H1 (cell line): ENCODE results near the gene RFX2. TPM values are rescaled to one million over a fixed set of nuclear protein-coding genes. Genes with fewer than 3 reads are reported as not detected.

ENCODE experiments used
- CTCF ChIA-PET: fragments of 300-600 bp; sonication (Branson Sonifier 250); formaldehyde crosslinking; loops from one replicate; lab custom pipeline; 2021; ENCODE audit not compliant: partially characterized antibody; lab: Charles Lee
- POLR2A ChIA-PET: fragments of 300-600 bp; sonication (Branson Sonifier 250); formaldehyde crosslinking; loops from one replicate; lab custom pipeline; 2021; ENCODE audit warnings: inconsistent platforms; ENCODE audit not compliant: partially characterized antibody; lab: Charles Lee
- DNase-seq, 2 experiments: peaks; one replicate each; pipeline versions ENCODE4 v3.0.0 to v3.0.0-alpha.2; 2010 to 2022; ENCODE audit warnings: low spot score in 2 of 2, low read depth in 1 of 2, mixed read lengths in 1 of 2
- FAIRE-seq: peaks from 2 replicates; lab custom pipeline; 2011; peaks lifted over from hg19 to GRCh38; lab: Jason Lieb, UNC
- H2AFZ ChIP-seq: 2 replicates; pipeline ENCODE4 v1.8.1; 2012; ENCODE audit warnings: low read length, inconsistent platforms
- H2AK5ac ChIP-seq: 2 replicates; pipeline ENCODE4 v1.6.1; 2013; ENCODE audit warnings: low read depth, low read length
- H2BK120ac ChIP-seq: replicated peaks from 2 replicates; pipeline ENCODE3; 2013; ENCODE audit warnings: low read depth, low read length, inconsistent platforms
- H2BK12ac ChIP-seq: 2 replicates; pipeline ENCODE4 v1.6.1; 2013; ENCODE audit warnings: low read depth, low read length
- H2BK15ac ChIP-seq: 2 replicates; pipeline ENCODE4 v1.6.1; 2013; ENCODE audit warnings: low read length
- H2BK20ac ChIP-seq: 2 replicates; pipeline ENCODE4 v1.6.1; 2013; ENCODE audit warnings: low read length
- H2BK5ac ChIP-seq: 2 replicates; pipeline ENCODE4 v1.6.1; 2013; ENCODE audit warnings: low read depth, low read length
- H3K14ac ChIP-seq: 2 replicates; pipeline ENCODE4 v1.6.1; 2013; ENCODE audit warnings: inconsistent platforms; ENCODE audit not compliant: insufficient read length
- H3K18ac ChIP-seq: 2 replicates; pipeline ENCODE4 v1.6.1; 2013; ENCODE audit warnings: low read length; ENCODE audit errors: extremely low read depth
- H3K23ac ChIP-seq: 2 replicates; pipeline ENCODE4 v1.6.1; 2013; ENCODE audit warnings: inconsistent platforms; ENCODE audit not compliant: insufficient read length
- H3K23me2 ChIP-seq: 2 replicates; pipeline ENCODE4 v1.6.1; 2013; ENCODE audit warnings: low read depth, low read length
- H3K27ac ChIP-seq: 2 replicates; pipeline ENCODE4 v1.6.1; 2011; ENCODE audit warnings: low read depth, low read length, inconsistent platforms
- H3K27me3 ChIP-seq, 4 experiments: replicated peaks in 1 of 4; 1 replicate in 1 of 4; 2 replicates in 3 of 4; pipeline versions ENCODE4 v1.6.1 to v1.8.1; 2011 to 2013; ENCODE audit warnings: low read length in 3 of 4, mild to moderate bottlenecking in 3 of 4, inconsistent platforms in 2 of 4, mixed read lengths in 2 of 4, moderate library complexity in 1 of 4; ENCODE audit not compliant: control insufficient read depth in 3 of 4, insufficient read depth in 3 of 4; ENCODE audit errors: extremely low read depth in 1 of 4
- H3K36me3 ChIP-seq, 4 experiments: 2 replicates each; pipeline versions ENCODE4 v1.6.1 to v1.8.1; 2011 to 2013; ENCODE audit warnings: mild to moderate bottlenecking in 4 of 4, low read length in 3 of 4, moderate library complexity in 2 of 4, control low read depth in 1 of 4, inconsistent platforms in 1 of 4; ENCODE audit not compliant: insufficient read depth in 4 of 4, control insufficient read depth in 2 of 4
- H3K4ac ChIP-seq: replicated peaks from 2 replicates; pipeline ENCODE3; 2013; ENCODE audit warnings: low read length, low read depth, mixed read lengths, inconsistent platforms; ENCODE audit not compliant: insufficient read length
- H3K4me1 ChIP-seq, 4 experiments: replicated peaks in 1 of 4; 1 replicate in 1 of 4; 2 replicates in 3 of 4; pipeline versions ENCODE4 v1.6.1 to v1.8.1; 2011 to 2013; ENCODE audit warnings: low read length in 3 of 4, inconsistent platforms in 2 of 4, mixed read lengths in 1 of 4; ENCODE audit not compliant: insufficient read depth in 4 of 4, control insufficient read depth in 3 of 4
- H3K4me2 ChIP-seq, 2 experiments: 2 replicates each; pipeline versions ENCODE4 v1.6.1 to v1.8.1; 2011 to 2013; ENCODE audit warnings: low read depth in 2 of 2, low read length in 2 of 2, control low read depth in 1 of 2, inconsistent platforms in 1 of 2, mild to moderate bottlenecking in 1 of 2; ENCODE audit not compliant: insufficient read depth in 1 of 2
- H3K4me3 ChIP-seq, 4 experiments: fragments of 200-600, 300-600 bp in 1 of 4; sonication (generic), shearing (Covaris generic), sonication (Bioruptor Twin) in 1 of 4; 2 replicates each; pipeline versions ENCODE4 v1.5.1 to v1.8.1; 2011 to 2016; ENCODE audit warnings: low read length in 4 of 4, low read depth in 3 of 4, control low read depth in 2 of 4, inconsistent platforms in 2 of 4, mild to moderate bottlenecking in 2 of 4, mixed read lengths in 1 of 4, moderate library complexity in 1 of 4; ENCODE audit not compliant: insufficient read depth in 2 of 4; ENCODE audit errors: extremely low read depth in 1 of 4
- H3K56ac ChIP-seq: replicated peaks from 2 replicates; pipeline ENCODE3; 2013; ENCODE audit warnings: low read depth, mild to moderate bottlenecking, mixed read lengths, low read length, inconsistent platforms; ENCODE audit not compliant: insufficient read length
- H3K79me1 ChIP-seq: 2 replicates; pipeline ENCODE4 v1.6.1; 2013; ENCODE audit warnings: low read depth, low read length, control low read depth
- H3K79me2 ChIP-seq, 2 experiments: 2 replicates each; pipeline versions ENCODE4 v1.6.1 to v1.8.1; 2012 to 2013; ENCODE audit warnings: low read length in 2 of 2, mild to moderate bottlenecking in 2 of 2, inconsistent platforms in 1 of 2; ENCODE audit not compliant: insufficient read depth in 2 of 2, control insufficient read depth in 1 of 2
- H3K9ac ChIP-seq, 4 experiments: replicated peaks in 1 of 4; 1 replicate in 1 of 4; 2 replicates in 3 of 4; pipeline versions ENCODE4 v1.6.1 to v1.8.1; 2011 to 2013; ENCODE audit warnings: low read depth in 3 of 4, low read length in 3 of 4, control low read depth in 2 of 4, mild to moderate bottlenecking in 2 of 4, moderate library complexity in 2 of 4, inconsistent platforms in 1 of 4; ENCODE audit errors: extremely low read depth in 1 of 4
- H3K9me3 ChIP-seq, 2 experiments: 2 replicates each; pipeline versions ENCODE4 v1.6.1 to v1.8.1; 2012 to 2013; ENCODE audit warnings: mild to moderate bottlenecking in 2 of 2, moderate library complexity in 2 of 2, control low read depth in 1 of 2, inconsistent platforms in 1 of 2, low read depth in 1 of 2, low read length in 1 of 2, mixed read lengths in 1 of 2; ENCODE audit not compliant: insufficient read depth in 2 of 2
- H4K20me1 ChIP-seq, 2 experiments: replicated peaks in 1 of 2; 2 replicates each; pipeline versions ENCODE3 to v1.8.1; 2011 to 2013; ENCODE audit warnings: inconsistent platforms in 2 of 2, low read length in 2 of 2, mild to moderate bottlenecking in 1 of 2; ENCODE audit not compliant: insufficient read depth in 2 of 2, control insufficient read depth in 1 of 2
- H4K5ac ChIP-seq: 2 replicates; pipeline ENCODE4 v1.6.1; 2013; ENCODE audit warnings: low read length, low read depth, mixed read lengths, inconsistent platforms; ENCODE audit not compliant: insufficient read length
- H4K8ac ChIP-seq: 2 replicates; pipeline ENCODE4 v1.8.0; 2013; ENCODE audit warnings: mild to moderate bottlenecking, moderate library complexity, low read length, inconsistent platforms; ENCODE audit not compliant: insufficient read depth; ENCODE audit errors: extremely low read depth
- H4K91ac ChIP-seq: replicated peaks from 2 replicates; pipeline ENCODE3; 2013; ENCODE audit warnings: low read length, mixed read lengths, inconsistent platforms; ENCODE audit not compliant: insufficient read length
- CHD1 ChIP-seq: IDR thresholded peaks from 2 replicates; pipeline ENCODE4 v1.6.1; 2012; ENCODE audit warnings: low read depth, low read length, improper control_type of control experiment
- CTBP2 ChIP-seq: IDR thresholded peaks from 2 replicates; pipeline ENCODE4 v1.7.0; 2011; ENCODE audit warnings: borderline replicate concordance, mild to moderate bottlenecking, moderate library complexity, mixed read lengths, low read length; ENCODE audit not compliant: insufficient read depth, insufficient read length
- SP4 ChIP-seq: IDR thresholded peaks from 2 replicates; pipeline ENCODE4 v1.6.1; 2012; ENCODE audit warnings: low read length, inconsistent platforms
- SRF ChIP-seq: IDR thresholded peaks from 2 replicates; pipeline ENCODE4 v1.6.1; 2011; ENCODE audit warnings: mild to moderate bottlenecking, low read depth, low read length, moderate library complexity
- TAF7 ChIP-seq: optimal IDR thresholded peaks from 2 replicates; pipeline ENCODE3; 2011; ENCODE audit warnings: low read depth, mild to moderate bottlenecking, inconsistent platforms, low read length, moderate library complexity, borderline replicate concordance
- TEAD4 ChIP-seq: IDR thresholded peaks from 2 replicates; pipeline ENCODE4 v1.6.1; 2012; ENCODE audit warnings: low read depth, low read length, inconsistent platforms, mixed read lengths
- ZNF274 ChIP-seq: IDR thresholded peaks from 2 replicates; pipeline ENCODE4 v1.7.0; 2012; ENCODE audit warnings: low read length, borderline replicate concordance; ENCODE audit errors: extremely low read depth
- WGBS, 2 experiments: shearing (Covaris generic) in 1 of 2; methylation state at CpG; one replicate each; pipeline versions ENCODE4 v1.1.6 to v1.1.7; 2013 to 2015; ENCODE audit warnings: low lambda C conversion rate in 2 of 2, mixed read lengths in 2 of 2, inconsistent platforms in 1 of 2, low coverage in 1 of 2, missing lambda C conversion rate in 1 of 2; ENCODE audit not compliant: insufficient replicate concordance in 2 of 2, insufficient coverage in 1 of 2, insufficient read length in 1 of 2; ENCODE audit errors: extremely low coverage in 1 of 2, missing lambda C conversion rate in 1 of 2; 5-methylcytosine and 5-hydroxymethylcytosine counted together
- polyA plus RNA-seq, 7 experiments: library from polyadenylated mRNA; depleted of rRNA in 3 of 7; stranded (reverse) in 5 of 7; unstranded in 2 of 7; fragments of >200 nt in 5 of 7; fragments of 200-250 nt in 2 of 7; gene quantifications; 1 replicate in 5 of 7; 2 replicates in 1 of 7; 4 replicates in 1 of 7; pipeline versions ENCODE4 v1.2.1 to v1.2.3, GENCODE V29; 2011 to 2013; ENCODE audit warnings: missing spikeins in 2 of 7, mixed read lengths in 2 of 7
- total RNA-seq: library from RNA; stranded (reverse); fragmentation: NEBNext Ultra II Directional; extraction: Animal tissue kit (Norgen Biotek cat#: 25700); gene quantifications from 2 replicates; pipeline ENCODE4 v1.2.1, GENCODE V29; 2021
- TF ChIP-seq, protein P1 (sequence below): IDR thresholded peaks from 2 replicates; pipeline ENCODE4 v1.6.1; 2011; ENCODE audit warnings: low read length, improper control_type of control experiment
- TF ChIP-seq, protein P2 (sequence below): IDR thresholded peaks from 2 replicates; pipeline ENCODE4 v1.6.1; 2012; ENCODE audit warnings: low read length, inconsistent platforms

Gene RFX2
- total and polyA plus RNA-seq, 2 of the 8 experiments (the other 6 are each of a cell fraction or from before 2014, with no cell fraction given) = 4.8 to 5.3 TPM

DNA sequence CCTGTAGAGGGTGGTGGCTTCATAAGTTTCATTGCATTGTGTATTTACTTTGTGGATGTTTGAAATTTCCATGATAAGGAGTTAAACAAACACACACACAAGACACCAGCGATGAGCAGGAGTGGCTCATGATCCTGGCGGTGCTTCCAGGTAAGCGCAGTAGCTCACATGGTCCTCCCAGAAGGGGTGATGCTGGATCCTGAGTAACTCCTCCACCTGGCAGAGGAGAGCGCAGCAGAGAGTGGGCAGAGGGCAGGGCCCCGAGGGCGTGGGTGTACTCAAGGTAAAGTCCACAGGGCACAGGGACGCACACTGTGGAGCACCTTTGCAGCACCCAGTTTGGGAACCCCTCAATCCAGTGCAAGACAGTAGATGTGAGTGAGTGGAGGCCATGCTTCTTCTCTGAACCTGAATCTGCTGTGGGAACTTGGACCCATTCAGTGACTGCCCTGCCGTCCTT, 54.0 kb downstream of the RFX2 start:
- WGBS, 2 experiments = 84% methylated on average over 8 of the region's 8 CpGs; no CpG with 5 or more reads in 1 of the 2 experiments
- Histone ChIP-seq H3K9me3 (no peaks in the 10 kb centered on the region), H3K23me2 (0 out of 2 replicates have a peak, but pooled peaks cover 2% of the 10 kb centered on the region), H3K23ac (no peak overlapping the region), H4K8ac (no peak overlapping the region), H3K79me1 (no peaks in the 10 kb centered on the region), H2BK20ac (no peak overlapping the region), H2BK15ac (no peak overlapping the region), H2AK5ac (no peak overlapping the region; the same call in 1 of the 2 replicates), H2BK120ac (no peak overlapping the region), H2AFZ (no peak overlapping the region; the same call in 1 of the 2 replicates), H2BK12ac (peak overlapping the region; percentile 77), H3K36me3 (no peaks in the 10 kb centered on the region), H3K79me2 (no peaks in the 10 kb centered on the region), H4K91ac (no peak overlapping the region), H3K4ac (no peak overlapping the region), H3K27ac (no peak overlapping the region), H3K4me1 (peaks cover 0 to 3% (median 0%) of the 10 kb centered on the region in 4 experiments; a peak in 1 of 7 replicates), H2BK5ac (no peak overlapping the region)
- CTCF ChIA-PET = interaction anchor here (1.1 to 1.8 kb wide), 3 partner anchors 36 to 65 kb away, joined by 3 to 4 read pairs (median 4); no protein-coding TSS in a partner anchor
- TF ChIP-seq SRF = no peak
- TF ChIP-seq CTBP2 = no peak
- no peak for TF ChIP-seq SP4
- TF ChIP-seq TEAD4 = no peak
- no peak for TF ChIP-seq TAF7
- no peak for TF ChIP-seq ZNF274
- TF ChIP-seq, protein P1, sequence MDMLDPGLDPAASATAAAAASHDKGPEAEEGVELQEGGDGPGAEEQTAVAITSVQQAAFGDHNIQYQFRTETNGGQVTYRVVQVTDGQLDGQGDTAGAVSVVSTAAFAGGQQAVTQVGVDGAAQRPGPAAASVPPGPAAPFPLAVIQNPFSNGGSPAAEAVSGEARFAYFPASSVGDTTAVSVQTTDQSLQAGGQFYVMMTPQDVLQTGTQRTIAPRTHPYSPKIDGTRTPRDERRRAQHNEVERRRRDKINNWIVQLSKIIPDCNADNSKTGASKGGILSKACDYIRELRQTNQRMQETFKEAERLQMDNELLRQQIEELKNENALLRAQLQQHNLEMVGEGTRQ = no peak
- no peak for TF ChIP-seq CHD1
- TF ChIP-seq, protein P2, sequence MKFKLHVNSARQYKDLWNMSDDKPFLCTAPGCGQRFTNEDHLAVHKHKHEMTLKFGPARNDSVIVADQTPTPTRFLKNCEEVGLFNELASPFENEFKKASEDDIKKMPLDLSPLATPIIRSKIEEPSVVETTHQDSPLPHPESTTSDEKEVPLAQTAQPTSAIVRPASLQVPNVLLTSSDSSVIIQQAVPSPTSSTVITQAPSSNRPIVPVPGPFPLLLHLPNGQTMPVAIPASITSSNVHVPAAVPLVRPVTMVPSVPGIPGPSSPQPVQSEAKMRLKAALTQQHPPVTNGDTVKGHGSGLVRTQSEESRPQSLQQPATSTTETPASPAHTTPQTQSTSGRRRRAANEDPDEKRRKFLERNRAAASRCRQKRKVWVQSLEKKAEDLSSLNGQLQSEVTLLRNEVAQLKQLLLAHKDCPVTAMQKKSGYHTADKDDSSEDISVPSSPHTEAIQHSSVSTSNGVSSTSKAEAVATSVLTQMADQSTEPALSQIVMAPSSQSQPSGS = no peak
- TF ChIP-seq, all 59 proteins: peak for 0
- no peak overlapping the region for H3K56ac ChIP-seq
- FAIRE-seq = no peak
- 0 out of 7 replicates have a peak, but pooled peaks cover 0 to 2% (median 0%) of the 10 kb centered on the region in 4 experiments for H3K27me3 ChIP-seq
- no peak overlapping the region for H4K5ac ChIP-seq
- H4K20me1 ChIP-seq = peaks cover 0 to 2% of the 10 kb centered on the region in 2 experiments
- no peak overlapping the region for H3K18ac ChIP-seq
- H3K14ac ChIP-seq = no peak overlapping the region
- no peak overlapping the region for H3K4me3 ChIP-seq
- DNase-seq = no peak
- POLR2A ChIA-PET = interaction anchor here (0.6 kb wide), 1 partner anchor 351 kb away, joined by 3 read pairs; no protein-coding TSS in a partner anchor
- no peak overlapping the region for H3K4me2 ChIP-seq
- no peak overlapping the region for H3K9ac ChIP-seq
